GM06990 (cell line): ENCODE measurements around the gene ASAP2.

Experiments
- DNase-seq: peaks from one replicate; pipeline ENCODE4 v3.0.0-alpha.2; 2011; ENCODE audit not compliant: insufficient read length; ENCODE audit errors: extremely low read depth
- H3K27me3 ChIP-seq: replicated peaks from 2 replicates; pipeline ENCODE4 v1.6.0; 2011; ENCODE audit warnings: low read length; ENCODE audit not compliant: control insufficient read depth, insufficient read depth
- H3K36me3 ChIP-seq: 2 replicates; pipeline ENCODE4 v1.5.1; 2011; ENCODE audit warnings: low read length; ENCODE audit not compliant: control insufficient read depth, insufficient read depth
- H3K4me3 ChIP-seq: replicated peaks from 2 replicates; pipeline ENCODE4 v1.5.1; 2011; ENCODE audit warnings: low read depth, mild to moderate bottlenecking, control low read depth, low read length
- CTCF ChIP-seq: IDR thresholded peaks from 2 replicates; pipeline ENCODE4 v1.5.1; 2011; ENCODE audit warnings: low read length, control low read depth, mild to moderate bottlenecking, inconsistent platforms; ENCODE audit not compliant: insufficient read depth, poor library complexity, severe bottlenecking

The ASAP2 gene

DNA sequence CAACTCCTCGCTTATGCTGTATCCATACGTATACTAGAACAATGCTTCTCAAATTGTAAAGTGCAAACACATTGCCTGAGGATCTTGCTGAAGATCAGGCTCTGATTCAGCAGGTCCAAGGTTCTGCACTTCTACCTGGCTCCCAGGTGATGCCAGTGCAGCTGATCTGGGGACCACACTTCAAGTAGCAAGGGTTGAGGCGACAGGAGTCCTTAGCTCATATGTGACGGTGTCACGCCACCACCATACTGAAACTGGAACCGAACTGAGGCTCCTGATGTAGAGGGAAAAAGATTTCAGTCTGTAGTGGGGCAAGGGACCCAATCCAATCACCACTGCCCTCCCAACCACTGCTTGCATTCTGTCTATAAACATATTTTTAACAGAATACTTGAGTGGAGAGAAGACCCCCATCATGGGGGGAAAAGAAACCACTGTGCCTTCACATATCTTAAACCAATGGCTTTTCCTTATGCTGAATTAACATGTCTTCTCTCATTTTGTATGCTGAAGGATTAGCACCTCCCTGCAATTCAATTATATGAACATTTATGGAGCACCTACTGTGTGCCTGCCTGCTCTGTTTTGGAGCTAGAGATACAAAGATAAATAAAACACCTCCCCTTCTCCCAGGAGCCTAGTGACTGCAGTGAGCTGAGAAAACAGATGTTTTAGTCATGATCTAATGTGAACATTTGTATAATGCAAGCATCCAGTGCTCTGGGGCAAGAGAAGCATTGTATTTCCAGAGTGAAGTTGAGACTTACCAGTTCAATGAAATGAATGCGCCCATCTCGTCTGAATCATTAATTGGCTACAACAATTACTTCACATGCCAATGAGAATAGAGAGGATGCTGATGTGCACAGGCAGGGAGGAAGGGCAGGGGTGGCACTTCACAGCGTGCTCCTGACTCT, 6.6 kb upstream of the ASAP2 start:
- Histone ChIP-seq H3K4me3 (no peak overlapping the region), H3K27me3 (no peaks in the 10 kb centered on the region), H3K36me3 (no peaks in the 10 kb centered on the region)
- TF ChIP-seq CTCF = no peak
- no peak for DNase-seq

DNA sequence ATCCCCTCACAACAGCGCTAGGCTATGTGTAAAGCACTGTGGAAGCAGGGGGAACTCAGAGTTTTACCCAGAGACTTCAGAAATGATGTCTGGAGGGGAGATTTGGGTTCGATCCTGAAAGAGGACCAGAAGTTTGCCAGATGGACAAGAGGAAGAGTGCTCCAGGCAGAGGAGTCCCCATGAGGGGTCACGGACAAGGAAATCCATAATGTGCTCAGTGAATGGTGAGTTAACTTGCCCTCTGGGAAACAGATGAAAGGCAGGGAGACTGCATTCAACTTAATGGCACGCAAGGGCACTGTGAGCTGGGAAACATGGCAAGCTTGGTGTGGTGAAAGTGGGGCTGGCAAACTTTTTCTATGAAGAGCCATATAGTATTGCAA, 6.0 kb upstream of the ASAP2 start:
- no peaks in the 10 kb centered on the region for H3K36me3 ChIP-seq
- no peak overlapping the region for H3K4me3 ChIP-seq
- no peaks in the 10 kb centered on the region for H3K27me3 ChIP-seq
- DNase-seq = no peak
- TF ChIP-seq CTCF = no peak

DNA sequence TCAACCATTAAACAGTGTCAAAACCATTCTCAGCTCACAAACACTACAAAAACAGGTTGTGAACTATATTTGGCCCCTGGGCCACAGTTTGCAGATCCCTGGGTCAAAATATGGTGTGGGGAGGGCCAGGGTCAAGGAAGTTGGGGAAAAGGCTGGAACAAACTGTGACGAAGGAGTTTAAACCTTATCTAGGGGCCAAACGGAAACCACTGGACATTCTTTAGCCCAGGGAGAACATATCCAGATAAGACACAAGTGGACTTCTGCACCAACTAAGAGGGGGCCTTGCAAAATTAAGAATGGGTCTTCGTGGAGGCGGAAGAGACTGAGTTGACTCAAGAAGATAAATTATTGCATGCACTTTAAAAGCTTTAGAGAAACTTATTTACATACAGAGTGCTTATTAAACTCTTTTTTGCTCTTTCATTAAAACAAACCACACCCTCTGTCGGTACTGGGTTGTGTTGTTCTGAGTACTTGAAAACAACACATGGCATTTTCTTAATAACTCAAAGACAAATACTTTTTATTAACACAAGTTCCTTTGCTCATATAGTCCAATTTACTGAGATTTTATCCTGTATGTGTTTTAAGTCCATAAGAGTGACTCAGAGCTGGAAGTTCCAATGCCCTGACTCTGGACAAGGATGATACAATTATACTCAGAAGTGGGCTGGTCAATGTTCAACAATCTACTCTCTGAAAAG, 5.3 kb upstream of the ASAP2 start:
- Histone ChIP-seq H3K27me3 (no peaks in the 10 kb centered on the region; the same call in 1 of the 2 replicates), H3K36me3 (no peaks in the 10 kb centered on the region), H3K4me3 (no peak overlapping the region)
- TF ChIP-seq CTCF = no peak
- no peak for DNase-seq

GRCh38 chr2:9203006-9203405, 3.6 kb upstream of the ASAP2 start:
- no peak for DNase-seq
- Histone ChIP-seq H3K27me3 (no peaks in the 10 kb centered on the region; the same call in 1 of the 2 replicates), H3K4me3 (no peak overlapping the region), H3K36me3 (no peaks in the 10 kb centered on the region)
- TF ChIP-seq CTCF = no peak

DNA sequence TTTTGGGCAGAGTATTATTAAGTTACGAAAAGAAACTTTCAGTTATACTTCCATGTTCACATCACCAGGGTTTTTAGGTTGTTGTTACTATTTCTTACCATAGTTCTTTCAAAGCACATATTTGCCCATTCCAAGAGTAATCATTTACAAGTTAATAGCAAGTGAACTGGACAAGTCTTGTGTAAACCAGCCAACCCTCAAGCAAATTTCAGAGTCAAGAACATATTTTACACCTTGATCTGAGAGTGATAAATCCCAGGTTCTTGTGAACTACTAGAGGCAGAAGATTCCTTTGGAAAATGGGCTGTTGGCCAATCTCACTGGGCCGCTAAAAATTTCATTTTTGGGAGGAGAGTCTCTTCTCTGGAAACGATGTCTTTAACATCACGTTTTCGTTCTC, 2.7 kb upstream of the ASAP2 start:
- Histone ChIP-seq H3K27me3 (no peaks in the 10 kb centered on the region; the same call in 1 of the 2 replicates), H3K4me3 (no peak overlapping the region), H3K36me3 (no peaks in the 10 kb centered on the region)
- DNase-seq = no peak
- TF ChIP-seq CTCF = no peak
